ENCODE data around the gene DMBT1.

The DMBT1 gene

GRCh38 chr10:122647383-122647968 lies 86.9 kb downstream of the DMBT1 start:
- no peak for DNase-seq (ENCODE audit: low spot score)

GRCh38 chr10:122648599-122649428 lies 88.3 kb downstream of the DMBT1 start:
- peak; percentile 36 for DNase-seq (ENCODE audit: low spot score)

DNA sequence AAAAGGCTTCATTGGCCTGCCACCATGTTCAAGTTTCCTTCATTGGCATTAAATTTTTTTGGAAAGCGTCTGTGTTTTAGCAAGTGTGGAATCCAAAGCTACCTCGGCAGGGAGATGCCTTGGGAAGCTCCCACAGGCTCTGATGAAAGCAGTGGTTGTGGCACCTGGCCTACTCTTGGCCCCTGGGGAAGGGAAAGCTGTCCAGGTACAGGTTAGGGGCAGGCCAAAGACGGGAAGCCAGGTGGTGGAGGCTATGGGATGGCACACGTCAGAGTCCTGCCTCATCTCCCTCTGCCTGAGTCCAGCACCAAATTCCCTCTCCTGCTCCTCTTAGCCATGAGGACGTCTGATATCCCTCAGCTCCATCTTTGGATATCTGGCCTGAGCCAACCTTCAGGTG lies 89.3 kb downstream of the DMBT1 start:
- DNase-seq (ENCODE audit: low spot score): no peak

GRCh38 chr10:122650331-122650730 lies 89.8 kb downstream of the DMBT1 start:
- no peak for DNase-seq (ENCODE audit: low spot score)

- DNase-seq (ENCODE audit: low spot score): no peak
These were observed 95.2 kb downstream of the DMBT1 start for GRCh38 chr10:122655524-122656307.

DNA sequence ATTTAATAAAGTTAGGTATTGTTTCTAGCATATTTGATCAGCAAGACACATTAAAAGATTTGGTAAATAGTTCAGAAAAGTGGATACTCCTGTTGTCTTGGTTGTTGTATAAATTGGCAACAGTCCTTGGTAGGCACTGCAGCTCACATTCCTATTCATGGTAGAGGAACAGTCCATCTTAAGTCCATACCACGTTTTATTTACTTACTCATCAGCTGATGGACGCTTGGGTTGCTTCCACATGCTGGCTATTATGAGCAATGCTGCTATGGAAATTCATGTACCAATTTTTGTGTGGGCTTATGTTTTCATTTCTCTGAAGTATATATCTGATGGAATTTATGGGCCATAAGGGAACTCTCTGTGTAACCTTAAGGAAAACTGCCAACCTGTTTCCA lies 95.8 kb downstream of the DMBT1 start:
- DNase-seq (ENCODE audit: low spot score): no peak

- DNase-seq (ENCODE audit: low spot score): no peak
These were observed 96.2 kb downstream of the DMBT1 start for GRCh38 chr10:122656741-122657140.

GRCh38 chr10:122657255-122657654 lies 96.7 kb downstream of the DMBT1 start:
- DNase-seq (ENCODE audit: low spot score): no peak

DNA sequence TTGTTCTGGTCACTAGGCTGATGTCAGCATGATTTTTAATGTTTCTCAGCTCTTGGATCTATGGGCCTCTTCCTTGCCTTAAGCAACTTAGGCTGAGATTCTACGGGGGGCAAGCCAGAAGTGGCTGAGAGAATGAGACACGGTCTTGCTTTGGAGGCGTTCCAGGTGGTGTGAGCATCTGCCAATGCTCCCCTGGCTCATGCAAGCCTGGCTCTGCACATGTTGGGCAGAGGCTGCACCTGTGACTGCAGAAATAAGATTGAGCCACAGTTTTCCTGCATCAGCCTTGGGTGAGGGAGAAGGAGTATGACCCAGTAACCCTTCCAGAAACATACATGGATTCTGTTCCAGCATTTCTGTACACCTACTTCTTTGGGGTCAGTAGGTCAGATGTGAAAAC lies 97.2 kb downstream of the DMBT1 start:
- DNase-seq (ENCODE audit: low spot score): no peak

- DNase-seq (ENCODE audit: low spot score): no peak
These were observed 97.9 kb downstream of the DMBT1 start for GRCh38 chr10:122658356-122659049.

DNA sequence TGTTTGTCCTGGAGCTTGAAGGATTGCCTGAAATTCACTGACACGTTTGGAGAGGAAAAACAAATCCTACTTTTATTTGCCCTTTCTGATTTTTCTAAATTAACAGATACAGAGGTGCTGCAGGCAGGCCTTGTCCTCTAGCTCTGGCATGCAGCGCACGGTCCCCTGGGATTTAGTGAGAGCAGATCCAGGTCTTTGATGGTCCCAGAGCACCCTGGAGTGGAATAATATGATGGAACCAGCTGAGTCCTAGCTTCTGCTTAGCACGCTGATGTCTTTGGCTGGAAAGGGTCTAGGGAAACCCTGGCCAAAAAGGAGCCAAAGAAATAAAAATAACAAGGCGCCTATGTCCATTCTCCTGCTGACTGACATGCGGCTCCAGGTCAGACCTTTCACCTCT lies 98.6 kb downstream of the DMBT1 start:
- DNase-seq (ENCODE audit: low spot score): no peak

DNA sequence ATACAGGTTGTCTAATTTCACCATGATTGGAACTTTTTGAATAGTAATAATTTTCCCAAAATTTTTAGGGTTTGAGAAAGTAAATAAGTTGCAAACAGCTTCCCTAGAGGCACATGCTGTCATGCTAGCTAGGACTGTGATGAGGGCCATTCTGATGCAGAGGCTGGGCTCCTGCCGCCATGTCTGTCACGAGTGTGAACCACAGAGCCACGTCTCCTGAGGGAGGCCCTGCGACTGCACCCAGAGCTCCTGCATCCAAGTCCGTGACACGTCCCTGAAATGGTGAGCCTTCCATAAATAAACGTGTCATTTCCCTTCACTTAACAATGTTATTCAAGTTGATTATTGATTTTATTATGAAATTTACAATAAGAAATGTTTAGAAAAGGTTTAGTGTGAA lies 99.1 kb downstream of the DMBT1 start:
- no peak for DNase-seq (ENCODE audit: low spot score)

- DNase-seq (ENCODE audit: low spot score): no peak
These were observed 100.1 kb downstream of the DMBT1 start for GRCh38 chr10:122660696-122661095.

GRCh38 chr10:122662231-122662630 lies 101.7 kb downstream of the DMBT1 start:
- DNase-seq (ENCODE audit: low spot score): no peak

GRCh38 chr10:122663516-122664130 lies 103.1 kb downstream of the DMBT1 start:
- no peak for DNase-seq (ENCODE audit: low spot score)

DNA sequence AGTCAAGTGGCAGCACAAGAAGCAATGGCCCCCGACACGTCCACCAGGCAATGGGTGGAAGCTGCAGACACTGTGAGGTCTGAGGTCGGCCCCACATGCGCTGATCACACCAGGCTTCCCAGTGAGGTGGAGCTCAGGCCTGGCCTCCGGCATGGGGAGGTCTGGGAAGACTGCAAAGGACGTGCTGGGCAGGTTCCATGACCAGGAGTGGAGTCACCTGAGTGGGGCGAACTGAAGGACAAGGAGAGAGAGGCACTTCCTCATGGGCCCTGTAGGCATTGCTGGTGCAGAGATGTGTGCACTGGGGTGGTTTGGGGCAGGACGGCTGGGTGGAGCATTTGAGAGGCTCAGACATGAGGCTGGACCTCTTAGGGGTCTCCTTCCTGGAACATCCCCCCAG lies 103.9 kb downstream of the DMBT1 start:
- no peak for DNase-seq (ENCODE audit: low spot score)

GRCh38 chr10:122665329-122665860 lies 104.8 kb downstream of the DMBT1 start:
- no peak for DNase-seq (ENCODE audit: low spot score)

- DNase-seq (ENCODE audit: low spot score): no peak
These were observed 105.4 kb downstream of the DMBT1 start for GRCh38 chr10:122665946-122666345.

DNA sequence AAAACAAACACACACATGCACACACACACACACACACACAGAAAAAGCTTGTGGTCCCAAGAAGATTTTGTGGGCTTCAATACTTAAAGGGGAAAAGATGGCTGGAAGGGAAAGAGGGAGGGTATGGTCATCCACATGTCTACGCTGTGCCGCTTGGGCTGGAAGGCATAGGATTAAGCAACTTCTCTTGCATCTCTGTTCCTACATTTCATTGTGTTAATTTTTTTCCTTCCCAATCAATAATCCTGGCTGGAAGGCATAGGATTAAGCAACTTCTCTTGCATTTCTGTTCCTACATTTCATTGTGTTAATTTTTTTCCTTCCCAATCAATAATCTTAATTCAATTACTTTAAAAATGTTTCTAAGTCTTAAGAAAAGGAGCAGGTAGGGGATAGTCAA lies 108.5 kb downstream of the DMBT1 start:
- no peak for DNase-seq (ENCODE audit: low spot score)

DNA sequence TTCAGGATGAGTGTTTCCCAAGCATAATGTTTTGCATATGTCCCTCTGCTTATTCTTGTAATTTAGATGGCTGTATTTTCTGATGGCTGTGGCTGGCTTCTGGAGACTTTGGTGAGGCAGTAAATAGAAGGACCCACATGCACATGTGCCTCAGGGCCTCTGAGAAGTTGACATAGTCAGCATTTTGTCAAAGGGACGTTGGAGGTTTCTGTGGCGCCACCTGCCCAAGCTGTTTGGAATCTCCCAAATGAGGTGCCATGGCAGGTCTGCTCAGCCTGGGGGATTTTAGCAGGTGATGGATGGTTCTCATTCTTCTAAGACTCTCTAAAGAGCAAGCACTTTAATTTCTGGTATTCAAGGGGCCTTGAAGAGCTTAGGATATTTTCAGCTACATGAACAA lies 109.3 kb downstream of the DMBT1 start:
- no peak for DNase-seq (ENCODE audit: low spot score)

GRCh38 chr10:122671355-122671754 lies 110.8 kb downstream of the DMBT1 start:
- no peak for DNase-seq (ENCODE audit: low spot score)

DNA sequence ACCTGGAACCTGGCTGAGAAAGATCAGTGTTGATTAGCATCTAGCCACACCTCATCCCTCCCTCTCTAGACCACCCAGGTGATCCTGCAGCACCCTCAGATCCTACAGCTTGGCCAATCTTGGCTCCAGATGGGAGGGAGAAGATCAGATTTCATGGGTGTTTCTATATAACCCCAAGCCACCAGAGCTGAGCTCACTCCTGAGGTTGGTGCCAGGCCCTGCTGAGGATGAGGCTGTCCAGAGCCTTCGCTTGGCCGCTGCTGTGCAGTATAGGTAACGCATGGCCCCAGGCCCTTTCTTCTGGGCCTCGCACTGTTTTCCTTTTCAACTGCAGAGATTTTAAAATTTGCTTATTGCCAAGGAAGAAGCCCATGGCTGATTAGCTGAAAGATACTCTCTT lies 112.1 kb downstream of the DMBT1 start:
- no peak for DNase-seq (ENCODE audit: low spot score)
